Measurements from ENCODE around the gene NFE2L2.

NFE2L2 gene

GRCh38 chr2:177255227-177255601 is 9.3 kb downstream of the NFE2L2 start:
- no peak overlapping the region for H3K4me3 ChIP-seq (ENCODE audit: low read length)
- no peak overlapping the region for H3K27ac ChIP-seq (ENCODE audit: low read length)
- no peak overlapping the region for H2AFZ ChIP-seq (ENCODE audit: low read depth, low read length)
- H3K27me3 ChIP-seq (ENCODE audit: low read depth, low read length), result no peaks in the 10 kb centered on the region
- no peak overlapping the region for H3K9ac ChIP-seq (ENCODE audit: low read length)
- H3K4me2 ChIP-seq (ENCODE audit: low read length), result no peak overlapping the region
- 0 out of 2 replicates have a peak, but pooled peaks cover 3% of the 10 kb centered on the region for H3K4me1 ChIP-seq (ENCODE audit: low read length)
- no peak for TF ChIP-seq EZH2phosphoT487 (IDR thresholded peaks at IDR 0.05; ENCODE audit: low read depth)
- TF ChIP-seq, protein P1, sequence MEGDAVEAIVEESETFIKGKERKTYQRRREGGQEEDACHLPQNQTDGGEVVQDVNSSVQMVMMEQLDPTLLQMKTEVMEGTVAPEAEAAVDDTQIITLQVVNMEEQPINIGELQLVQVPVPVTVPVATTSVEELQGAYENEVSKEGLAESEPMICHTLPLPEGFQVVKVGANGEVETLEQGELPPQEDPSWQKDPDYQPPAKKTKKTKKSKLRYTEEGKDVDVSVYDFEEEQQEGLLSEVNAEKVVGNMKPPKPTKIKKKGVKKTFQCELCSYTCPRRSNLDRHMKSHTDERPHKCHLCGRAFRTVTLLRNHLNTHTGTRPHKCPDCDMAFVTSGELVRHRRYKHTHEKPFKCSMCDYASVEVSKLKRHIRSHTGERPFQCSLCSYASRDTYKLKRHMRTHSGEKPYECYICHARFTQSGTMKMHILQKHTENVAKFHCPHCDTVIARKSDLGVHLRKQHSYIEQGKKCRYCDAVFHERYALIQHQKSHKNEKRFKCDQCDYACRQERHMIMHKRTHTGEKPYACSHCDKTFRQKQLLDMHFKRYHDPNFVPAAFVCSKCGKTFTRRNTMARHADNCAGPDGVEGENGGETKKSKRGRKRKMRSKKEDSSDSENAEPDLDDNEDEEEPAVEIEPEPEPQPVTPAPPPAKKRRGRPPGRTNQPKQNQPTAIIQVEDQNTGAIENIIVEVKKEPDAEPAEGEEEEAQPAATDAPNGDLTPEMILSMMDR (IDR thresholded peaks at IDR 0.05; ENCODE audit: low read depth, low read length), result no peak
- H3K36me3 ChIP-seq (replicated peaks; ENCODE audit: low read depth, low read length), result peaks cover 9% of the 10 kb centered on the region
- peaks cover 84% of the 10 kb centered on the region for H4K20me1 ChIP-seq (ENCODE audit: insufficient read depth, low read length)
- H3K9me3 ChIP-seq (ENCODE audit: insufficient read depth, low read length), result peaks cover 3% of the 10 kb centered on the region; the same call in 1 of the 2 replicates
- peaks cover 100% of the 10 kb centered on the region for H3K79me2 ChIP-seq (ENCODE audit: low read length)

DNA sequence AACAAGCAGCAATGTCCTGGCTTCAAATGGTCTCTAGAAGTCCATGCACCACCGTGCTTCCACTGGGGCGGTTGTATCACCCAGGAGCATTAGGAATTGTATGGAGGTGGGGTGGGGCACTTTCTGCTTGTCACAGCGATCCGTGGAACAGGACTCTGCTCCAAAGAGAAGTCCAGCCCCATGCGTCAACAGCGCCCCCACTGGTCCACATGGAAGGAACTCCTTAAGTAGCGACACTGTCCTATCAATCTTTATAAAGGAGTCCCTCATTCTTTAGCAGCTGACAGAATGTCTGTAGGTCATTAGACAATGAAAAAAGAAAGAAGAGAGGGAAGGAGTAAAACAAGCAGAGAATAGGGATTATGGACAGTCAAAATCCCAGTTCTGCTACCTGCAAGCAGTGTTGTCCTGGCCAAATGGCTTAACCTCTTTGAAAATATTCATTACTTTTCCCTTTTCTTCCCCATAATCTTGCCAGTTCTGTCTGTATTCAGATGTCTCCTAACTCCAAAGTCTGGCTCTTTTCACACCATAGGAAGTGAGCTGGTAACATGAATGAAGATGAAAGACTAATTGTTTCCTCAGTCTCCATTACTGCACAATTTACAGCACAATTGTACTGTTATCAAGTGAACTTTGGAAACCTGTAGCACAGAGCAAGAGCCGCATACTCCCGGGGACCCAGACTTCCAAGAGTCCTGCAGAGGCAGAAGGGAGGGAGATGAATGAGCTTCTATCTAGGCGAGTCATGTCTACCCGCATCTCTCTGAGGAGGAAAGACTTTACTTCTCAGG is 9.9 kb downstream of the NFE2L2 start:
- peaks cover 100% of the 10 kb centered on the region for H3K79me2 ChIP-seq (ENCODE audit: low read length)
- H4K20me1 ChIP-seq (ENCODE audit: insufficient read depth, low read length), result peaks cover 85% of the 10 kb centered on the region
- H3K27me3 ChIP-seq (ENCODE audit: low read depth, low read length), result no peaks in the 10 kb centered on the region
- no peak overlapping the region for H3K4me2 ChIP-seq (ENCODE audit: low read length)
- no peak overlapping the region for H2AFZ ChIP-seq (ENCODE audit: low read depth, low read length)
- H3K36me3 ChIP-seq (replicated peaks; ENCODE audit: low read depth, low read length), result peaks cover 9% of the 10 kb centered on the region
- H3K9ac ChIP-seq (ENCODE audit: low read length), result no peak overlapping the region
- no peak overlapping the region for H3K27ac ChIP-seq (ENCODE audit: low read length)
- H3K4me3 ChIP-seq (ENCODE audit: low read length), result no peak overlapping the region
- H3K4me1 ChIP-seq (ENCODE audit: low read length), result 0 out of 2 replicates have a peak, but pooled peaks cover 3% of the 10 kb centered on the region
- TF ChIP-seq, protein P1 (IDR thresholded peaks at IDR 0.05; ENCODE audit: low read depth, low read length), result peak; percentile 50
- no peak for TF ChIP-seq EZH2phosphoT487 (IDR thresholded peaks at IDR 0.05; ENCODE audit: low read depth)
- peaks cover 3% of the 10 kb centered on the region; the same call in 1 of the 2 replicates for H3K9me3 ChIP-seq (ENCODE audit: insufficient read depth, low read length)

DNA sequence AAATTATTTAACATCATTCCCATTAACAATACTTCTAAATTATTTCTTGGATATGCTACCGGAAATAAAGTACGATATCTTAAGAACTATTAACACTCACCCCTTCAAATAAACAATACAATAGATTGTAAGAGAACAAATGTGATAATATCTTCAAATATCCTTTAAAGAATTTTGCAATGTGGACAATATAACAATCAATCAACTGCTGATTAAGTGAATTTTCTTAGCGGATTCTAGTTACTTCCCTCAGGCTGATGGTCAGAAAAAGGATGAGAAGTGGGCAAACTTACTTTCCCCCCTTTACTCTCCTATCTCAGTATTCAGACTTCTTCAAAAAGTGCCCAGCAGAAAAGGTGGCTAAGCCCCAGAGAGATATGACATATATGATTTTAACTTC is 10.8 kb downstream of the NFE2L2 start:
- Histone ChIP-seq H3K4me1 (ENCODE audit: low read length) (0 out of 2 replicates have a peak, but pooled peaks cover 3% of the 10 kb centered on the region), H2AFZ (ENCODE audit: low read depth, low read length) (no peak overlapping the region), H3K9me3 (ENCODE audit: insufficient read depth, low read length) (peaks cover 3% of the 10 kb centered on the region; the same call in 1 of the 2 replicates), H3K36me3 (replicated peaks; ENCODE audit: low read depth, low read length) (peaks cover 7% of the 10 kb centered on the region), H3K4me2 (ENCODE audit: low read length) (no peak overlapping the region), H4K20me1 (ENCODE audit: insufficient read depth, low read length) (peaks cover 85% of the 10 kb centered on the region), H3K27ac (ENCODE audit: low read length) (no peak overlapping the region), H3K9ac (ENCODE audit: low read length) (no peak overlapping the region), H3K79me2 (ENCODE audit: low read length) (peaks cover 99% of the 10 kb centered on the region), H3K4me3 (ENCODE audit: low read length) (no peak overlapping the region), H3K27me3 (ENCODE audit: low read depth, low read length) (no peaks in the 10 kb centered on the region)
- TF ChIP-seq, protein P1 (IDR thresholded peaks at IDR 0.05; ENCODE audit: low read depth, low read length), result no peak
- no peak for TF ChIP-seq EZH2phosphoT487 (IDR thresholded peaks at IDR 0.05; ENCODE audit: low read depth)

DNA sequence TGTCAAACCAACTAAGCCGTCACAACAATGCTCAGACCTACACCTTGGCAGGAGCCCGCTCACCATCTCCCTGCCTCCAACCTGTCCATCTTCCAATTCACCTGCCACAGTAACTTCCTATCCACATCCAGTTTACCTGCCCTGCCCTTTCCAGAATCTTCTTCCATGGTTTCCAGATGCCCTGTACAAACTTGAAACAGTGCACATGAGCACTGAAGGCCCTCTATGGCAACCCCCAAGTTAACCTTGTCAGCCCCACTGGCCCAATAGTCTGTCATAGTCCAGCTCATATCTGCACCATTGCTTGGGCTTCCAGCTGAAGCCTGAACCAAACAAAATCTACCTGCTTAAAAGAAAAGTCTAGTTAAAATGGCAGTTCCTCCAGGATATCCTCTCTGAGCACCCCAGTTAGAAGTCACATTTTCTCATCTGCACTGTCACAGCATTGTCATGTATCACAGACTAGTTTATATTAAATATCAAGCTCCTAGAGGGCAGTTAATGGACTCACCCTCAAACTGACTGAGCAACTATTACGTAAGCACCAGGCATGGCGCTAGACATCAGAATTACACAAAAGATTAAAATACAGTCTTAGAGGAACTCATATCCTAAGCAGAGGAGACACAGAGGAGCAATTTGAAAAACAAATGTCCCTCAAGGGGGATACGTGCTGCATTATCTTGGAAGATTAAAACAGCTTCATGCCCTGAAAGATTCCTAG is 11.6 kb downstream of the NFE2L2 start:
- Histone ChIP-seq H3K9ac (ENCODE audit: low read length) (no peak overlapping the region), H3K4me2 (ENCODE audit: low read length) (no peak overlapping the region), H3K27ac (ENCODE audit: low read length) (no peak overlapping the region), H3K79me2 (ENCODE audit: low read length) (peaks cover 99% of the 10 kb centered on the region), H3K9me3 (ENCODE audit: insufficient read depth, low read length) (no peaks in the 10 kb centered on the region; the same call in 1 of the 2 replicates), H4K20me1 (ENCODE audit: insufficient read depth, low read length) (peaks cover 87% of the 10 kb centered on the region), H3K4me3 (ENCODE audit: low read length) (no peak overlapping the region), H3K4me1 (ENCODE audit: low read length) (0 out of 2 replicates have a peak, but pooled peaks cover 3% of the 10 kb centered on the region), H3K27me3 (ENCODE audit: low read depth, low read length) (no peaks in the 10 kb centered on the region), H3K36me3 (replicated peaks; ENCODE audit: low read depth, low read length) (peaks cover 1% of the 10 kb centered on the region), H2AFZ (ENCODE audit: low read depth, low read length) (no peak overlapping the region)
- TF ChIP-seq, protein P1 (IDR thresholded peaks at IDR 0.05; ENCODE audit: low read depth, low read length), result no peak
- TF ChIP-seq EZH2phosphoT487 (IDR thresholded peaks at IDR 0.05; ENCODE audit: low read depth), result no peak
